ENCODE data around the gene STK32B. TPM values are rescaled to one million over a fixed set of nuclear protein-coding genes. Genes with fewer than 3 reads are reported as not detected.

STK32B gene
- total RNA-seq, 2 donors from 2014 or later: 0.09 to 7.3 TPM

GRCh38 chr4:5381961-5382441 lies 330.7 kb downstream of the STK32B start:
- H3K9me3 ChIP-seq: no peaks in the 10 kb centered on the region
- WGBS: 83% methylated on average over 8 of the region's 8 CpGs
- H3K4me3 ChIP-seq: no peak overlapping the region
- DNase-seq (ENCODE audit: low spot score): no peak
- TF ChIP-seq POLR2A (IDR thresholded peaks at IDR 0.05): no peak
- no peak for TF ChIP-seq CTCF (IDR thresholded peaks at IDR 0.05)
- H3K27ac ChIP-seq: no peak overlapping the region
- H3K36me3 ChIP-seq: no peaks in the 10 kb centered on the region
- H3K27me3 ChIP-seq (replicated peaks; ENCODE audit: insufficient read depth): no peaks in the 10 kb centered on the region
- H3K4me1 ChIP-seq (replicated peaks): no peaks in the 10 kb centered on the region
- intact Hi-C loops (cut with DNase I): no loop called here

DNA sequence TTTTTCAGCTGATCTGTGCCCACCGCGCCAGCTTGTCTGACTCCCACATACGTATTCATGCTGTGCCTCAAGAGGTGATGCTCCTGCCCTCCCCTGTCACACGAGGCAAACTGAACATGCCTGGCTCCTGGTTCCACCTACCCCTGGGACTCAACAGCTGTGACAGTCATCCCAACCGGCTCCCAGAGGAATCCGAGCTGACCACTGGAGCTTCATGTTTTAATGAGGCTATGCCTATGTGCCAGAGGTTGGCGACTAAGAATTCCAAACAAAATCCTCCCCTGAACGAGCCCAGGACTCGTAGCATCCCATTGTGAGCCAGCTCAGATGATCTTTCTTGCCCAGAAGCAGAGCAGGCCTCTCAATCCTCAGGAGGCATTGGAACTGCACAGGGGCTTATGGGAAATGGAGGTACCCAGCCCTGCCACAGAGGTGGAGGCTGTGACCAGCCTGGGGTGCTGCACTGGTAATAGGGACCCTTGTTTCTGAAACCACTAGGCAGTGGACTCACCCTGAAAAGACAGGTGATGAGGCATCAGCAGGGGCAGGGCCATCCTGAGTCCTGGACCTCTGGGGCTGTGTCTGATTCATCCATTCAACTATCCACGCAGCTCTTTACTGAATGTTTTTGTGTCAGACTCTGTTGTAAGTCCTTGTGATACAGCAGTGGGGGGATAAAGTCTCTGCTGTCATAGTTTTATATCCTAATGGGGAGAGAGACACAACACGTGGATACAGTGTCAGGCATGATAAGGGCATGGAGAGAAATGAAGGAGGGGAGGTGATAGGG lies 332.1 kb downstream of the STK32B start:
- intact Hi-C loops (cut with DNase I): no loop called here
- Histone ChIP-seq H3K27ac (no peak overlapping the region), H3K27me3 (replicated peaks; ENCODE audit: insufficient read depth) (no peaks in the 10 kb centered on the region), H3K36me3 (no peaks in the 10 kb centered on the region), H3K4me1 (replicated peaks) (no peaks in the 10 kb centered on the region), H3K9me3 (no peaks in the 10 kb centered on the region), H3K4me3 (no peak overlapping the region)
- DNase-seq (ENCODE audit: low spot score): no peak
- TF ChIP-seq POLR2AphosphoS5 (IDR thresholded peaks at IDR 0.05) (no peak), CTCF (IDR thresholded peaks at IDR 0.05) (no peak), POLR2A (IDR thresholded peaks at IDR 0.05) (no peak)
- 87% methylated on average over 11 of the region's 11 CpGs for WGBS

DNA sequence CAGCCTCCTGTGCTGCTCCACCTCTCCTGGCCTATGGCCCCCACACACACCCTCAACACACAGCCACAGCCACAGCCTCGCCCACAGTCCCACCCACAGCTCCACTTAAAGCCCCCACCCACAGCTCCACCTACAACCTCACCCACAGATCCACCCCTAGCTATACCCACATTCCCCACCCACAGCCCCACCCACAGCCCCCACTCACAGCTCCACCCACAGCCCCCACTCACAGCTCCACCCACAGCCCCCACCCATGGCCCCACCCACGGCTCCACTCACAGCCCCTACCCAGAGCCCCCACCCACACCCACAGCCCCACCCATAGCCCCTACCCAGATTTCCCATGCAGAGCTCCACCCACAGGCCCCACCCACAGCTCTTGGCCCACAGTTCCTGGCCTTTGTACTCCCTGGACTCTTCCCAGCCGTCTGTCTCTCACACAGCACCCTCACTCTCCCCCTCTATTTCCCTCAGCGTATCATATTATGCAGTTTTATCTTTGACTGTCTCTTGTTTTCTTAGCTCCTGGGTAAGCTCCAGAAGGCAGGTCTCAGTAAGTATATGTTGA lies 334.5 kb downstream of the STK32B start:
- H3K36me3 ChIP-seq: no peaks in the 10 kb centered on the region
- intact Hi-C loops (cut with DNase I): no loop called here
- 24% methylated on average over 4 of the region's 4 CpGs for WGBS
- no peaks in the 10 kb centered on the region for H3K27me3 ChIP-seq (replicated peaks; ENCODE audit: insufficient read depth)
- no peaks in the 10 kb centered on the region for H3K4me1 ChIP-seq (replicated peaks)
- H3K4me3 ChIP-seq: no peak overlapping the region
- DNase-seq (ENCODE audit: low spot score): no peak
- no peak for TF ChIP-seq POLR2A (IDR thresholded peaks at IDR 0.05)
- H3K9me3 ChIP-seq: no peaks in the 10 kb centered on the region
- no peak overlapping the region for H3K27ac ChIP-seq

- no peaks in the 10 kb centered on the region for H3K36me3 ChIP-seq
- H3K27ac ChIP-seq: no peak overlapping the region
- intact Hi-C loops (cut with DNase I): no loop called here
- H3K9me3 ChIP-seq: no peaks in the 10 kb centered on the region
- no peak overlapping the region for H3K4me3 ChIP-seq
- 90% methylated on average over 14 of the region's 14 CpGs for WGBS
- TF ChIP-seq CTCF (IDR thresholded peaks at IDR 0.05) (no peak), POLR2AphosphoS5 (IDR thresholded peaks at IDR 0.05) (no peak), POLR2A (IDR thresholded peaks at IDR 0.05) (no peak)
- H3K27me3 ChIP-seq (replicated peaks; ENCODE audit: insufficient read depth): no peaks in the 10 kb centered on the region
- H3K4me1 ChIP-seq (replicated peaks): no peaks in the 10 kb centered on the region
- no peak for DNase-seq (ENCODE audit: low spot score)
These were observed 335.6 kb downstream of the STK32B start for GRCh38 chr4:5386921-5387320.

DNA sequence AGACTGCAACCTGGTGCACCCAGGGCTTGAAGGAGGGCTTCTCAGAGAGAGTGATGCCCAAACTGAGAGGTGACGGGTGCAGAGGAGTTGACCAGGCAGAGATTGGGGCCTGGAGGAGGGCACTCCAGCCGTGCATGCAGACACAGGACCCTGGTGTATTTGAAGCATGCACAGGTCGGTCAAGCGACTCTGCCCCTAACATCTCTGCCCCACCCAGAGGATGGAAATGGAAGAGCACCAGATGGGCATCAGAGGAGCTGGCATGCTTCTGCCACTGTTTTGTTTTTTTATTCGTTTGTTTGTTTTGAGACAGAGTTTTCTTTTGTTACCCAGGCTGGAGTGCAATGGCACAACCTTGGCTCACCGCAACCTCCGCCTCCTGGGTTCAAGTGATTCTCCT lies 336.2 kb downstream of the STK32B start:
- Histone ChIP-seq H3K36me3 (no peaks in the 10 kb centered on the region), H3K27me3 (replicated peaks; ENCODE audit: insufficient read depth) (no peaks in the 10 kb centered on the region), H3K4me3 (no peak overlapping the region), H3K9me3 (no peaks in the 10 kb centered on the region), H3K4me1 (replicated peaks) (no peaks in the 10 kb centered on the region), H3K27ac (no peak overlapping the region)
- DNase-seq (ENCODE audit: low spot score): no peak
- intact Hi-C loops (cut with DNase I): no loop called here
- no peak for TF ChIP-seq POLR2A (IDR thresholded peaks at IDR 0.05)
- TF ChIP-seq POLR2AphosphoS5 (IDR thresholded peaks at IDR 0.05): no peak
- TF ChIP-seq CTCF (IDR thresholded peaks at IDR 0.05): no peak
- 77% methylated on average over 7 of the region's 7 CpGs for whole genome bisulfite sequencing
